Endothelial cell of umbilical vein (primary cell): ENCODE data around the gene SLC47A1. TPM values are rescaled to one million over a fixed set of nuclear protein-coding genes. Genes with fewer than 3 reads are reported as not detected.

Source experiments
- BruUV-seq: library from RNA; stranded (reverse); fragments of 400-500 nt; replicated peaks from 2 replicates; lab custom pipeline; 2021; lab: Mats Ljungman, UMichigan
- CTCF ChIA-PET: fragments of 300-600, 350-600 bp; sonication (Branson Sonifier 250); formaldehyde crosslinking; loops from one replicate; lab custom pipeline; 2021; ENCODE audit warnings: antibody characterized with exemption, inconsistent platforms; lab: Charles Lee
- POLR2A ChIA-PET: fragments of 300-600, 350-600 bp; sonication (Branson Sonifier 250); formaldehyde crosslinking; loops from one replicate; lab custom pipeline; 2021; ENCODE audit warnings: antibody characterized with exemption, inconsistent platforms; lab: Charles Lee
- DNase-seq: peaks from one replicate; pipeline ENCODE4 v3.0.0-alpha.2; 2011; ENCODE audit warnings: low read depth, low spot score
- FAIRE-seq: peaks from 2 replicates; lab custom pipeline; 2011; peaks lifted over from hg19 to GRCh38; lab: Jason Lieb, UNC
- H2AFZ ChIP-seq: 2 replicates; pipeline ENCODE4 v1.6.0; 2012; ENCODE audit warnings: low read depth, low read length, control low read depth, inconsistent platforms
- H3K27ac ChIP-seq: 2 replicates; pipeline ENCODE4 v1.5.1; 2011; ENCODE audit warnings: low read depth, mild to moderate bottlenecking, control low read depth, low read length, moderate library complexity; ENCODE audit not compliant: insufficient read depth
- H3K27me3 ChIP-seq, 2 experiments: 2 replicates each; pipeline versions ENCODE4 v1.6.0 to v1.6.1; 2011; ENCODE audit warnings: low read length in 2 of 2, mixed read lengths in 1 of 2; ENCODE audit not compliant: control insufficient read depth in 2 of 2, insufficient read depth in 2 of 2
- H3K36me3 ChIP-seq, 2 experiments: 2 replicates in 1 of 2; 3 replicates in 1 of 2; pipeline ENCODE4 v1.5.1; 2011; ENCODE audit warnings: low read length in 2 of 2, mild to moderate bottlenecking in 1 of 2, moderate library complexity in 1 of 2; ENCODE audit not compliant: control insufficient read depth in 2 of 2, insufficient read depth in 2 of 2; ENCODE audit errors: extremely low read depth in 1 of 2
- H3K4me1 ChIP-seq: 3 replicates; pipeline ENCODE4 v1.5.1; 2011; ENCODE audit warnings: mild to moderate bottlenecking, low read length; ENCODE audit not compliant: control insufficient read depth, insufficient read depth; ENCODE audit errors: extremely low read depth
- H3K4me2 ChIP-seq: 2 replicates; pipeline ENCODE4 v1.6.1; 2011; ENCODE audit warnings: low read length, control low read depth, mixed read lengths; ENCODE audit not compliant: insufficient read depth
- H3K4me3 ChIP-seq, 3 experiments: fragments of 200-600 bp in 1 of 3; sonication (generic), shearing (Covaris generic) in 1 of 3; replicated peaks in 1 of 3; 2 replicates each; pipeline ENCODE4 v1.5.1; 2011 to 2016; ENCODE audit warnings: control low read depth in 3 of 3, low read length in 3 of 3, mild to moderate bottlenecking in 2 of 3, inconsistent platforms in 1 of 3, low read depth in 1 of 3, moderate library complexity in 1 of 3; ENCODE audit not compliant: insufficient read depth in 1 of 3
- H3K79me2 ChIP-seq: 2 replicates; pipeline ENCODE4 v1.6.0; 2012; ENCODE audit warnings: low read length, inconsistent platforms; ENCODE audit not compliant: control insufficient read depth, insufficient read depth
- H3K9ac ChIP-seq: replicated peaks from 2 replicates; pipeline ENCODE3; 2011; ENCODE audit warnings: low read length, control low read depth; ENCODE audit not compliant: insufficient read depth; ENCODE audit errors: extremely low read depth
- H3K9me1 ChIP-seq: replicated peaks from 3 replicates; pipeline ENCODE4 v1.6.0; 2011; ENCODE audit warnings: mild to moderate bottlenecking, low read length; ENCODE audit not compliant: control insufficient read depth, insufficient read depth; ENCODE audit errors: extremely low read depth
- H3K9me3 ChIP-seq: replicated peaks from 2 replicates; pipeline ENCODE4 v1.5.1; 2012; ENCODE audit warnings: low read length, inconsistent platforms; ENCODE audit not compliant: control insufficient read depth, insufficient read depth
- H4K20me1 ChIP-seq: replicated peaks from 2 replicates; pipeline ENCODE3; 2011; ENCODE audit warnings: mild to moderate bottlenecking, low read length; ENCODE audit not compliant: control insufficient read depth, insufficient read depth; ENCODE audit errors: extremely low read depth
- EZH2 ChIP-seq: IDR thresholded peaks from 2 replicates; pipeline ENCODE4 v1.6.1; 2012; ENCODE audit warnings: borderline replicate concordance, low read depth, mild to moderate bottlenecking, moderate library complexity, low read length, inconsistent platforms; ENCODE audit not compliant: severe bottlenecking
- FOS ChIP-seq: IDR thresholded peaks from 2 replicates; pipeline ENCODE4 v1.6.1; 2011; ENCODE audit warnings: mild to moderate bottlenecking, low read length, moderate library complexity, borderline replicate concordance; ENCODE audit not compliant: insufficient read depth
- GATA2 ChIP-seq: IDR thresholded peaks from 2 replicates; pipeline ENCODE4 v1.7.0; 2011; ENCODE audit warnings: low read depth, mild to moderate bottlenecking, moderate library complexity, mixed read lengths, low read length; ENCODE audit not compliant: insufficient read length, insufficient read depth
- JUN ChIP-seq: IDR thresholded peaks from 2 replicates; pipeline ENCODE4 v1.6.1; 2011; ENCODE audit warnings: borderline replicate concordance, low read depth; ENCODE audit not compliant: insufficient read length, insufficient read depth
- MYC ChIP-seq: IDR thresholded peaks from one replicate; pipeline ENCODE4 v1.6.1; 2011; ENCODE audit warnings: mild to moderate bottlenecking, low read depth, low read length
- POLR2A ChIP-seq: IDR thresholded peaks from 2 replicates; pipeline ENCODE4 v1.6.1; 2012; ENCODE audit warnings: low read depth, mild to moderate bottlenecking, control low read depth, low read length
- POLR2AphosphoS5 ChIP-seq: IDR thresholded peaks from 2 replicates; pipeline ENCODE4 v1.6.1; 2012; ENCODE audit warnings: low read depth, mild to moderate bottlenecking, control low read depth, low read length, moderate library complexity; ENCODE audit not compliant: insufficient read depth
- dilution Hi-C: fragments of 300-500 bp; cut with MboI; formaldehyde crosslinking; loops from one replicate; pipeline ENCODE4 v1.15.0; 2019; ENCODE audit warnings: low sequenced_read_pairs; ENCODE audit not compliant: extremely low pct_ligation_motif_present
- intact Hi-C: fragments of 100-400 bp; cut with micrococcal nuclease; formaldehyde crosslinking; loops from one replicate; pipeline ENCODE4 v1.10.0; 2022
- polyA plus RNA-seq, 4 experiments: library from polyadenylated mRNA; depleted of rRNA in 3 of 4; stranded (reverse) in 3 of 4; unstranded in 1 of 4; fragments of >200 nt; gene quantifications; 2 replicates each; pipeline versions ENCODE4 v1.2.1 to v1.2.3, GENCODE V29; 2011 to 2012; ENCODE audit warnings: missing spikeins in 1 of 4
- total RNA-seq: library from RNA; stranded (reverse); gene quantifications from 2 replicates; pipeline ENCODE4 v1.2.3, GENCODE V29; 2021
- TF ChIP-seq, protein P1 (sequence below), 2 donors: IDR thresholded peaks; 1 replicate in 1 of 2; 2 replicates in 1 of 2; pipeline ENCODE4 v1.5.1; 2011; ENCODE audit warnings: low read length in 2 of 2, mild to moderate bottlenecking in 2 of 2, moderate library complexity in 2 of 2, control low read depth in 1 of 2, inconsistent platforms in 1 of 2, low read depth in 1 of 2; ENCODE audit not compliant: insufficient read depth in 1 of 2; ENCODE audit errors: extremely low read depth in 1 of 2
- TF ChIP-seq, protein P2 (sequence below): IDR thresholded peaks from 2 replicates; pipeline ENCODE4 v1.6.1; 2011; ENCODE audit not compliant: insufficient read depth, insufficient read length

The SLC47A1 gene
- total and polyA plus RNA-seq, 2 donors (not counting 3 experiments of a cell fraction or from before 2014, with no cell fraction given) = 3.3 to 6.9 TPM

DNA sequence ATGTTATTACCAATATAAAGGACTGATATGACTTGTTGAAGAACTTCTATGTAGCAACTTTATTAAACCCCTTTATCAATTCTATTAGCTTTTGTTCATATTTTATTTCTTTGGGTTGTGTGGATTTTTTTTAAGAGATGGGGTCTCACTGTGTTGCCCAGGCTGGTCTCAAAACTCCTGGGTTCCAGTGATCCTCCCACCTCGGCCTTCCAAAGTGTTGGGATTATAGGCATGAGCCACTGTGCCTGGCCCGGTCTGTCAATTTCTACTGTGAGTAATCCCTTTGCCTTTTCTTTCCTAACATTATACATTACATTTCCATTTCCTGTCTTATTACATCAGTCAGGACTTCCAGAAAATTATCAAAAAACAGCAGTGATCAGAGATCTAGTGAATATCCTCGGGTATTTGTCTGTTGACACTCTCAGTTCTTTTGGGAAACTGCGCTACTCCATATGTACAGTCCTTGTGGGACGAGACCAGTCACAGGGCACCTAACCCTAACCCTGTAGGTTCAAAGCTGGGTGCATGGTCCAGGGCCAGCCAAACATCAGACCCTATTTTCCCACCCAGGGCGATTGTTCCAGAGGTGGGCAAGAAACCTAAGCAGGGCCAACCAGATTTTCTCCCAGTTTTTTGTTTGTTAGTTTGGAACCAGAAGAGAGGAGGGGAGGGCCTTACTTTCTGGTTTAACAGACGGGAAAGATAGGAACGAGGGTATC lies 1.7 kb upstream of the SLC47A1 start:
- Histone ChIP-seq H3K4me1 (peaks cover 8% of the 10 kb centered on the region), H4K20me1 (no peaks in the 10 kb centered on the region), H3K27ac (no peak overlapping the region), H3K79me2 (no peaks in the 10 kb centered on the region), H3K36me3 (no peaks in the 10 kb centered on the region), H3K9me3 (no peaks in the 10 kb centered on the region), H3K4me2 (no peak overlapping the region), H3K27me3 (no peaks in the 10 kb centered on the region), H3K9me1 (no peaks in the 10 kb centered on the region), H3K4me3 (no peak overlapping the region), H3K9ac (no peak overlapping the region), H2AFZ (no peak overlapping the region)
- FAIRE-seq (no peak), DNase-seq (no peak)
- TF ChIP-seq FOS (no peak), MYC (no peak), POLR2A (no peak), JUN (no peak), EZH2 (no peak), GATA2 (no peak), POLR2AphosphoS5 (no peak)
- TF ChIP-seq, protein P1, sequence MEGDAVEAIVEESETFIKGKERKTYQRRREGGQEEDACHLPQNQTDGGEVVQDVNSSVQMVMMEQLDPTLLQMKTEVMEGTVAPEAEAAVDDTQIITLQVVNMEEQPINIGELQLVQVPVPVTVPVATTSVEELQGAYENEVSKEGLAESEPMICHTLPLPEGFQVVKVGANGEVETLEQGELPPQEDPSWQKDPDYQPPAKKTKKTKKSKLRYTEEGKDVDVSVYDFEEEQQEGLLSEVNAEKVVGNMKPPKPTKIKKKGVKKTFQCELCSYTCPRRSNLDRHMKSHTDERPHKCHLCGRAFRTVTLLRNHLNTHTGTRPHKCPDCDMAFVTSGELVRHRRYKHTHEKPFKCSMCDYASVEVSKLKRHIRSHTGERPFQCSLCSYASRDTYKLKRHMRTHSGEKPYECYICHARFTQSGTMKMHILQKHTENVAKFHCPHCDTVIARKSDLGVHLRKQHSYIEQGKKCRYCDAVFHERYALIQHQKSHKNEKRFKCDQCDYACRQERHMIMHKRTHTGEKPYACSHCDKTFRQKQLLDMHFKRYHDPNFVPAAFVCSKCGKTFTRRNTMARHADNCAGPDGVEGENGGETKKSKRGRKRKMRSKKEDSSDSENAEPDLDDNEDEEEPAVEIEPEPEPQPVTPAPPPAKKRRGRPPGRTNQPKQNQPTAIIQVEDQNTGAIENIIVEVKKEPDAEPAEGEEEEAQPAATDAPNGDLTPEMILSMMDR (IDR thresholded peaks at IDR 0.05; ENCODE audit: extremely low read depth in 1 of 2, insufficient read depth in 1 of 2, low read depth in 1 of 2, low read length in 2 of 2) = no peak
- TF ChIP-seq, protein P2, sequence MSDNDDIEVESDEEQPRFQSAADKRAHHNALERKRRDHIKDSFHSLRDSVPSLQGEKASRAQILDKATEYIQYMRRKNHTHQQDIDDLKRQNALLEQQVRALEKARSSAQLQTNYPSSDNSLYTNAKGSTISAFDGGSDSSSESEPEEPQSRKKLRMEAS = no peak
- POLR2A ChIA-PET = interaction anchor here (0.6 kb wide), 1 partner anchor 49 kb away, joined by 3 read pairs; no protein-coding TSS in a partner anchor
- dilution Hi-C loops (no loop called here), intact Hi-C loops (no loop called here)
- no TSS peak for BruUV-seq
- CTCF ChIA-PET = interaction anchor here (1.4 kb wide), 1 partner anchor 231 kb away, joined by 3 read pairs; no protein-coding TSS in a partner anchor
